Smooth muscle cell (in vitro differentiated cells): ENCODE results near the gene TEX14. TPM values are rescaled to one million over a fixed set of nuclear protein-coding genes. Genes with fewer than 3 reads are reported as not detected.
"Not testable (repeated sequence)": the region's sequence is repeated elsewhere in the genome, so short reads cannot be mapped to it uniquely, and the experiment has no call there.

Experiments used
- DNase-seq: peaks from one replicate; lab custom pipeline; 2025; ENCODE audit not compliant: unreplicated experiment; lab: John Stamatoyannopoulos, UW
- H2AFZ ChIP-seq: fragments of 200-600 bp; sonication (generic); 2 replicates; pipeline ENCODE4 v1.6.0; 2016; ENCODE audit warnings: antibody characterized with exemption, low read depth, mild to moderate bottlenecking
- H3F3A ChIP-seq: fragments of 200-600 bp; sonication (generic); 2 replicates; pipeline ENCODE4 v1.6.0; 2017; ENCODE audit warnings: antibody characterized with exemption, low read depth
- H3K27ac ChIP-seq: fragments of 200-600 bp; sonication (generic); 2 replicates; pipeline ENCODE4 v1.5.1; 2016; ENCODE audit warnings: low read depth, mild to moderate bottlenecking
- H3K27me3 ChIP-seq: fragments of 200-600 bp; sonication (generic); 2 replicates; pipeline ENCODE4 v1.6.1; 2016; ENCODE audit warnings: low read depth, mild to moderate bottlenecking
- H3K36me3 ChIP-seq: fragments of 200-600 bp; sonication (generic); 2 replicates; pipeline ENCODE4 v1.5.1; 2016; ENCODE audit warnings: low read depth
- H3K4me1 ChIP-seq: fragments of 200-600 bp; sonication (generic); 2 replicates; pipeline ENCODE4 v1.5.1; 2016; ENCODE audit warnings: low read depth
- H3K4me2 ChIP-seq: fragments of 200-600 bp; sonication (generic); 2 replicates; pipeline ENCODE4 v1.6.0; 2016; ENCODE audit warnings: mild to moderate bottlenecking
- H3K4me3 ChIP-seq: fragments of 200-600 bp; sonication (generic); 2 replicates; pipeline ENCODE4 v1.5.1; 2016; ENCODE audit warnings: mild to moderate bottlenecking
- H3K79me2 ChIP-seq: fragments of 200-600 bp; sonication (generic); 2 replicates; pipeline ENCODE4 v1.6.0; 2016; ENCODE audit warnings: low read depth, mild to moderate bottlenecking
- H3K9ac ChIP-seq: fragments of 200-600 bp; sonication (generic); 2 replicates; pipeline ENCODE4 v1.6.0; 2016; ENCODE audit warnings: low read depth
- H3K9me3 ChIP-seq: fragments of 200-600 bp; sonication (generic); replicated peaks from 2 replicates; pipeline ENCODE4 v1.5.1; 2016; ENCODE audit warnings: low read depth
- H4K20me1 ChIP-seq: fragments of 200-600 bp; sonication (generic); 2 replicates; pipeline ENCODE4 v1.6.0; 2016; ENCODE audit warnings: low read depth
- WGBS: methylation state at CpG from one replicate; pipeline ENCODE4 v1.1.7; 2016; ENCODE audit warnings: low lambda C conversion rate; 5-methylcytosine and 5-hydroxymethylcytosine counted together
- polyA plus RNA-seq: library from polyadenylated mRNA; unstranded; fragments of >200 nt; fragmentation: Nextera tagmentation; extraction: Ambion mirVana; gene quantifications from 2 replicates; pipeline ENCODE4 v1.2.1, GENCODE V29; 2016
- total RNA-seq: library from RNA; depleted of rRNA; stranded (reverse); fragments of >200 nt; gene quantifications from 2 replicates; pipeline ENCODE4 v1.2.3, GENCODE V29; 2014
- TF ChIP-seq, protein P1 (sequence below): fragments of 200-600 bp; sonication (generic); IDR thresholded peaks from 2 replicates; pipeline ENCODE4 v1.5.1; 2017; ENCODE audit warnings: borderline replicate concordance, mild to moderate bottlenecking, antibody characterized with exemption; ENCODE audit not compliant: insufficient read depth, poor library complexity, severe bottlenecking

Gene TEX14
- total and polyA plus RNA-seq, 2 experiments from 2014 or later: 0.04 TPM; not detected in 1

- Histone ChIP-seq H3K27ac (no peak overlapping the region), H2AFZ (no peak overlapping the region), H3K4me1 (peaks cover 8% of the 10 kb centered on the region), H3K9me3 (no peaks in the 10 kb centered on the region), H3K79me2 (no peaks in the 10 kb centered on the region), H3K4me2 (no peak overlapping the region), H3F3A (no peaks in the 10 kb centered on the region), H3K27me3 (no peaks in the 10 kb centered on the region), H3K4me3 (no peak overlapping the region), H3K36me3 (no peaks in the 10 kb centered on the region), H4K20me1 (no peaks in the 10 kb centered on the region), H3K9ac (no peak overlapping the region)
- WGBS: 97% methylated on average over 2 of the region's 2 CpGs
- TF ChIP-seq, protein P1, sequence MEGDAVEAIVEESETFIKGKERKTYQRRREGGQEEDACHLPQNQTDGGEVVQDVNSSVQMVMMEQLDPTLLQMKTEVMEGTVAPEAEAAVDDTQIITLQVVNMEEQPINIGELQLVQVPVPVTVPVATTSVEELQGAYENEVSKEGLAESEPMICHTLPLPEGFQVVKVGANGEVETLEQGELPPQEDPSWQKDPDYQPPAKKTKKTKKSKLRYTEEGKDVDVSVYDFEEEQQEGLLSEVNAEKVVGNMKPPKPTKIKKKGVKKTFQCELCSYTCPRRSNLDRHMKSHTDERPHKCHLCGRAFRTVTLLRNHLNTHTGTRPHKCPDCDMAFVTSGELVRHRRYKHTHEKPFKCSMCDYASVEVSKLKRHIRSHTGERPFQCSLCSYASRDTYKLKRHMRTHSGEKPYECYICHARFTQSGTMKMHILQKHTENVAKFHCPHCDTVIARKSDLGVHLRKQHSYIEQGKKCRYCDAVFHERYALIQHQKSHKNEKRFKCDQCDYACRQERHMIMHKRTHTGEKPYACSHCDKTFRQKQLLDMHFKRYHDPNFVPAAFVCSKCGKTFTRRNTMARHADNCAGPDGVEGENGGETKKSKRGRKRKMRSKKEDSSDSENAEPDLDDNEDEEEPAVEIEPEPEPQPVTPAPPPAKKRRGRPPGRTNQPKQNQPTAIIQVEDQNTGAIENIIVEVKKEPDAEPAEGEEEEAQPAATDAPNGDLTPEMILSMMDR: no peak
- no peak for DNase-seq
Observed at GRCh38 chr17:58688521-58688920, 3.3 kb downstream of the TEX14 start.

GRCh38 chr17:58686980-58687379 lies 4.9 kb downstream of the TEX14 start:
- H2AFZ ChIP-seq: no peak overlapping the region
- 70% methylated on average over 4 of the region's 4 CpGs for WGBS
- H3K4me1 ChIP-seq: no peaks in the 10 kb centered on the region
- no peak overlapping the region for H3K27ac ChIP-seq
- no peak overlapping the region for H3K4me2 ChIP-seq
- H3K9me3 ChIP-seq: no peaks in the 10 kb centered on the region
- no peaks in the 10 kb centered on the region for H3K79me2 ChIP-seq
- no peak overlapping the region for H3K9ac ChIP-seq
- DNase-seq: no peak
- no peaks in the 10 kb centered on the region for H3K27me3 ChIP-seq
- H4K20me1 ChIP-seq: no peaks in the 10 kb centered on the region
- H3F3A ChIP-seq: no peaks in the 10 kb centered on the region
- TF ChIP-seq, protein P1: no peak
- H3K36me3 ChIP-seq: no peaks in the 10 kb centered on the region
- H3K4me3 ChIP-seq: no peak overlapping the region

DNA sequence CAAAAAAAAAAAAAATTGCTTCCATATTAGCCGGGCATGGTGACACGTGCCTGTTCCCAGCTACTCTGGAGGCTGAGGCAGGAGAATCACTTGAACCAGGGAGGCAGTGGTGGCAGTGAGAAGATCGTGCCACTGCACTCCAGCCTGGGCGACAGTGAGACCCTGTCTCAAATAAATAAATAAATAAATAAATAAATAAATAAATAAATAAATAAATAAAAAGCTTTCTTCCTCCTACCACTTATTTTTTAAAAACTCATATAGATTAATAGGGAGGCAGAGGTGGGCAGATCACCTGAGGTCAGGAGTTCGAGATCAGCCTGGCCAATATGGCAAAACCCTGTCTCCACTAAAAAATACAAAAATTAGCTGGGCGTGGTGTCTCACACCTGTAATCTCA lies 7.4 kb downstream of the TEX14 start:
- H3K4me2 ChIP-seq, H3F3A ChIP-seq, DNase-seq, H3K27ac ChIP-seq, H3K36me3 ChIP-seq, H3K9me3 ChIP-seq, H3K9ac ChIP-seq, H3K27me3 ChIP-seq, H2AFZ ChIP-seq, H3K79me2 ChIP-seq, H3K4me3 ChIP-seq, H3K4me1 ChIP-seq, H4K20me1 ChIP-seq: not testable (repeated sequence)
- WGBS: 95% methylated on average over 6 of the region's 6 CpGs

DNA sequence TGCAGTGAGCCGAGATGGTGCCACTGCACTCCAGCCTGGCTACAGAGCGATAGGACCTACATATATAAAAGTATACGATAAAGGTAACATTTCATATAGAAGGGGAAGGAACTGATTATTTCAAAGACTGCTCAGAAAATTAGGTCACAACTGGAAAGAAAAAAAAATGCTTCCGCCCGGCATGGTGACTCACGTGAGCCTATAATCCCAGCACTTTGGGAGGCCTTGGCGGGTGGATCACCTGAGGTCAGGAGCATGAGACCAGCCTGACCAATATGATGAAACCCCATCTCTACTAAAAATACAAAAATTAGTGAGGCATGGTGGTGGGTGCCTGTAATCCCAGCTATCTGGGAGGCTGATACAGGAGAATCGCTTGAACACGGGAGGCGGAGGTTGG lies 7.8 kb downstream of the TEX14 start:
- no peak overlapping the region for H3K4me3 ChIP-seq
- no peaks in the 10 kb centered on the region for H3K4me1 ChIP-seq
- H3K27me3 ChIP-seq: no peaks in the 10 kb centered on the region
- H2AFZ ChIP-seq: no peak overlapping the region
- H3K9ac ChIP-seq: no peak overlapping the region
- H3K36me3 ChIP-seq: no peaks in the 10 kb centered on the region
- H3K27ac ChIP-seq: no peak overlapping the region
- TF ChIP-seq, protein P1: no peak
- 83% methylated on average over 10 of the region's 10 CpGs for WGBS
- no peaks in the 10 kb centered on the region for H4K20me1 ChIP-seq
- H3K9me3 ChIP-seq: no peaks in the 10 kb centered on the region
- H3K79me2 ChIP-seq: no peaks in the 10 kb centered on the region
- DNase-seq: no peak
- no peaks in the 10 kb centered on the region for H3F3A ChIP-seq
- H3K4me2 ChIP-seq: no peak overlapping the region
